Measurements from ENCODE around the gene MOV10.

Gene MOV10

DNA sequence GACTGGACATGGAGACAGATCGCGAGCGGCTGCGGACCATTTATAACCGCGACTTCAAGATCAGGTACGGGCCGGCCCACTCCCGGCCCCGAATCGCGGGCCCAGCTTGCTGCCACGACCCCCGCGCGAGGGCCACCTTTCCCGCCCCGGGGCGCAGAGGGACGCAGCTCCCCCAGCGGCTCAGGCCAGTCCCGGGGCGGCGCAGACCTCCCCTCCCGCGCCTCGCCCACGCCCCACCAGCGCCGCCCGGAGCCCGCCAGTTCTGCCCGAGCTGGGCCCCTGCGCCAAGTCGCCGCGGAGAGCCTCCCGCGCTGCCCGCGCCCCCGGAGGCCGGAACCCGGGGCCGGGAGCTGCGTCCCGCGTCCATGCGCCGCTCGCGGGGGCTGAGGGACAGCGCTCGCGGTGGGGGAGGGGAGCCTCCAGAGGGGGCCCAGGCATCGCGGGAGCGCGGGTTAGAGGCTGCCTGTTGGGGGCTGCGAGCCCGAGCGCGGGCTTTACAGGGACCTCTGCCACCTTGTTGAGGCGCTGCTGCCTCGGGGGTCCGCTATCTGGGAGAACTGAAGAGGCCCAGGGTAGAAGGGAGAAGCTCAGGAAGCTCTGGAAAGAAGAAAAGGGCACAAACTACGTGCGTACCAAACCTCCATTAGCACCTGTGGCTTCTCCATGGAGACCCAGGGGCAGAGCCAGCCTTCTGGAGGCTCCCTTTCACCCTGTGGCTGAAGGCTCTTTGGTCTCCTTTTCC lies 698 bp downstream of the MOV10 start:
- peak; percentile 17 for DNase-seq

GRCh38 chr1:112675728-112676381 lies 1.4 kb downstream of the MOV10 start:
- DNase-seq, result no peak

GRCh38 chr1:112676543-112676942 lies 2.1 kb downstream of the MOV10 start:
- DNase-seq, result no peak

DNA sequence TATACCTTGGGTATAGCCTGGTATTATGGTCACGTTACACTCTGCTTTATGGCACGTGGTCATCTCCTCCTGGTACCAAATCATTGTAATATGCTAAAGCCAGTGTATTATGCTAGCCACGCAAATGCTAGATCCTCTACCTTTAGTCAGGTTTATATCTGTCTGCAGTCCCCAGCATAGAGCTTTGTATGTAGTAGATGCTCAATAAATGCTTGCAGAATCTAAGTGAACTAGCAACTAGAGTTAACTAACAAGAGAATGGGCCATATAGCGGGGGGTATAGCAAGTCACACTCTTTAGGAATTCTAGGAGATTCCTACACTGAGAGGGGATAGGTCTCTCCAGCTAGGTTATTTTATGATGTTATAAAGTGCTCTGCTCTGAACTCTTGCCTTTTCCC lies 3.0 kb downstream of the MOV10 start:
- no peak for DNase-seq

DNA sequence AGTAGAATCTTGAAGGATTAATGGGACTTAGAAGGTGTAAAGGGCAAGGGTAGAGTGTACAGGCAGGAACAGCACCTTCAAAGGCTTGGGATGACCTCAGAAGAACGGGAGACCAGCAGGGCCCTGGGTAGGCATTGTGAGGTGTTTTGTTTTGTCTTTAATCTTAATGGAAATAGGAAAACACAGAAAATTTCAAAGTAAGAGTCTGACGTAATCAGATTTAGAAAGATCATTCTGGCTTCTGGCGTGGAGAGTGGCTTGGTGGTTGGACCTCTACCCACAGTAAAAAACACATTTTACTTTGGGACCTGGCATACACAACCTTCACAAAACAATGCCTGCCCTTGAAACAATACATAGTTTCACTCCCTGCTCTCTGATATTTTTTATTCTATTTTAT lies 4.1 kb downstream of the MOV10 start:
- DNase-seq, result no peak

- no peak for DNase-seq
These were observed 11.5 kb downstream of the MOV10 start for GRCh38 chr1:112685913-112686312.

GRCh38 chr1:112686417-112686816 lies 12.0 kb downstream of the MOV10 start:
- DNase-seq, result no peak

DNA sequence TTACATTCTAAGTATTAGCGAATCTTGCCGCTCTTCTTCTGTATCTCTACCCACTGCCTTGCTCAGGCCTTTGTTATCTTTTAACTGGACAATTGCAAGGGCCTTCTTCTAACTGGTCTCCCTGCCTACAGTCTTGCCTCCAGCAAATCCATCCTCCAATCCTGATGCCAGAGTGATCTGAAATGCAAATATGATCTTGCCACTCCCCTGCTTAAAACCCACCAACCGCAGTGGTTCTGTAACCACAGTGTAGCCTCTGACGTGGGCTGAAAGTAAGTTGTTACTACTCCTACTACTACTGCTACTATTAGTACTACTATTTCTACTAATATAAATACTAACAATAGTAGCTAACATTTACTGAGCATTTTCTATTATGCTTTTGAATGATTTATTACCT lies 12.4 kb downstream of the MOV10 start:
- no peak for DNase-seq

DNA sequence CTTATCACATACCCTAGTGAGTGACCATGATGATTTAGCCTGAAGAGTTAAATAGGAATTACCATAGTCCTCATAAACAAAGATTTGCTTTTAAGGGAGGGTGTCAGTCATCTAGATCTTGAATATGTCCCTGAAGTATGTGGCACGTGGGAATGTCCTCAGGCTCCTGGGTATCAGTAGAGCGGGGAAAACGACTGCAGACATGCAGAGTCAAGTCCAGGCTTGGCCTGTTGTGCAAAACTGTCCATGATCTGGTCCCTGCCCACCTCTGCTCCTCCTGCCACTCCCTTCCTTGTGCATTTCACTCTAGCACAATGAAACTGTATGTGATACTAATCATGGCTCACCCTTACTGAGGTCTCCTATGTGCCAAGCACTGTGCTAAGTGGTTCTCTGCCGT lies 12.9 kb downstream of the MOV10 start:
- DNase-seq, result no peak

GRCh38 chr1:112687785-112688496 lies 13.5 kb downstream of the MOV10 start:
- DNase-seq, result no peak

- no peak for DNase-seq
These were observed 14.3 kb downstream of the MOV10 start for GRCh38 chr1:112688781-112689193.

DNA sequence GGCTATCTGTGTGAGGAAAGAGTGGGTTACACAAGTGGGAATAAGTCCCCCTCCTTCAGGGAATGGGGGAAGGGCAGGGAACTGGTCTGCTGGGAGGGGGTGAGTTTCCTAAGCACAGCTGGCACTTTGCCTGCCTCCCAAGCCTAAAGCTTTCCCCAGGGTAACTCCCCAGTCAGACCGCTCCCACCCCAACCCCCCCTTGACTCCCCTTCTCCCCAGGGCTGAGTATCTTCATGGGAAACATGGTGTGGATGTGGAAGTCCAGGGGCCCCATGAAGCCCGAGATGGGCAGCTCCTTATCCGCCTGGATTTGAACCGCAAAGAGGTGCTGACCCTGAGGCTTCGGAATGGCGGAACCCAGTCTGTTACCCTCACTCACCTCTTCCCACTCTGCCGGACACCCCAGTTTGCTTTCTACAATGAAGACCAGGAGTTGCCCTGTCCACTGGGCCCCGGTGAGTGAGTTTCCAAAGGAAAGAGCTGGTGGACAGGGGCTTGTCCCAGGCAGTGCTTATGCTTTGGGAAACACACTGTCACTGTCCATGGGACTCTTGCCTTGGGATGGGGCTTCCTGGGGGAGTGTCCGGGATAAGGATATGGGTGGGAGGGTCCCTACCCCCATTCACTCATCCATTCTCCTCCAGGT lies 14.9 kb downstream of the MOV10 start:
- DNase-seq, result no peak

GRCh38 chr1:112689842-112690237 lies 15.4 kb downstream of the MOV10 start:
- DNase-seq, result no peak

DNA sequence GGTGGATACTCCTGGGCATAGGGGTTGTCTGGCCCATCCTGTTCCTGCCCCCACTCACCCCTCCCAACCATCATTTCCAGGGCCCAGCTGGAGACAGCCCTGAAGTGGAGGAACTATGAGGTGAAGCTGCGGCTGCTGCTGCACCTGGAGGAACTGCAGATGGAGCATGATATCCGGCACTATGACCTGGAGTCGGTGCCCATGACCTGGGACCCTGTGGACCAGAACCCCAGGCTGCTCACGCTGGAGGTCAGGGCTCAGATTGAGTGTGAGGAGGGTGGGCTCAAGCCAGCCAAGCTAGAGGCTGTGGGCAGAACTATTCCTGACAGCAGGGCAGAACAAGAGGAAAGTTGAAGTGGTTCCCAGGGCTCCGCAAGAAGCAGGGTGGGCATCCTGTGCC lies 18.2 kb downstream of the MOV10 start:
- no peak for DNase-seq

DNA sequence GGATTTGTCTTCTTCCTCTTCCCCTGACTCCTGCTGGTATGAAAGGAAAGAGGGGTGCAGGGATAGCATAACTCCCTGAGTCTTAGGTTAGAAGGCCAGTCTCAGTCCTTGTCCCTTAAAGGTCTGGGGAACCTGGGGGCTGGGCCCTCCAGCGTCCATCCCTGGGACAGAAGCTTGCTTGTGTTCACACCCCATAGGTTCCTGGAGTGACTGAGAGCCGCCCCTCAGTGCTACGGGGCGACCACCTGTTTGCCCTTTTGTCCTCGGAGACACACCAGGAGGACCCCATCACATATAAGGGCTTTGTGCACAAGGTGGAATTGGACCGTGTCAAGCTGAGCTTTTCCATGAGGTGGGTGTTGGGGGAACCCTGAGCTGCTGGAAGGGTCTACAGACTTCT lies 19.4 kb downstream of the MOV10 start:
- DNase-seq, result no peak

DNA sequence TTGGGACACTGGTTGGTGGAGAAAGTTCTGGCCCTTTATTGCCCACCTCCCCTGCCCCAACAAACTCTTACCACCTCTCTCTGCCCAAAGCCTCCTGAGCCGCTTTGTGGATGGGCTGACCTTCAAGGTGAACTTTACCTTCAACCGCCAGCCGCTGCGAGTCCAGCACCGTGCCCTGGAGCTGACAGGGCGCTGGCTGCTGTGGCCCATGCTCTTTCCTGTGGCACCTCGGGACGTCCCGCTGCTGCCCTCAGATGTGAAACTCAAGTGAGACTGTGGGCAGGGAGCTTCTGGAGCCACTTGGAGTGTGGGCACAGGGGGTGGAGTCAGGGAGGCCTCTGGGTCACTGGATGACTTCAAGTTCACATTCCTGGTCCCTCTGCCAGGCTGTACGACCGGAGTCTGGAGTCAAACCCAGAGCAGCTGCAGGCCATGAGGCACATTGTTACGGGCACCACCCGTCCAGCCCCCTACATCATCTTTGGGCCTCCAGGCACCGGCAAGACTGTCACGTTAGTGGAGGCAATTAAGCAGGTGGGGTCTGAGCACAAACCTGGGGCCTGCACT lies 20.0 kb downstream of the MOV10 start:
- no peak for DNase-seq

DNA sequence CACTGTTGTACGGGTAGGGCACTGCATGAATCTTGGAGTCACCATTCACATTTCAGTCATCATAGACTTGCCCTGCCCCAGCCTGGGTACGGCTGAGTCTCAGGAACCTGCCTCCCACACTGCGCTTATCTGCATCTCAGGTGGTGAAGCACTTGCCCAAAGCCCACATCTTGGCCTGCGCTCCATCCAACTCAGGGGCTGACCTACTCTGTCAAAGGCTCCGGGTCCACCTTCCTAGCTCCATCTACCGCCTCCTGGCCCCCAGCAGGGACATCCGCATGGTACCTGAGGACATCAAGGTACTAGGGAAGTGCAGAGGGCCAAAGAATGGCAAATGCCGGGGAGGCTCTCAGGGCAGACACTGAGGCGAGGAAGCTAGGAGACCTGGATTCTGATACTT lies 20.8 kb downstream of the MOV10 start:
- DNase-seq, result no peak

GRCh38 chr1:112696578-112697314 lies 22.3 kb downstream of the MOV10 start:
- DNase-seq, result no peak

DNA sequence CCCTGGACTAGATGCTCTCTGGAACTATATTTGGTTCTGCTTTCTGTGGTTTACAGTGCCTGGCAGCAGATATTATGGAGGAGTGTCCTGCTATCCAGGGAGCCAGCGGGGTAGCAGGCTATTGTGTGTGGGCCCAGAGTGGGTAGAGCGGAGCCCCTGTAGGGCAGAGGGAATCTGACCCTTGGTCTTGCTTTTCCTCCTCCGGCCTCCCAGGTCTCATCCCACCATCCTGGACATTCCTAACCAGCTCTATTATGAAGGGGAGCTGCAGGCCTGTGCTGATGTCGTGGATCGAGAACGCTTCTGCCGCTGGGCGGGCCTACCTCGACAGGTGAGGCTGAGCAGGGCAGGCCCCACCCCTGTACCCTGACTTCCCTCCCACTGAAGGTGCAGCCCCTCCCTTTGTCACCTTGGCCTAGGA lies 23.3 kb downstream of the MOV10 start:
- DNase-seq, result no peak

- DNase-seq, result no peak
These were observed 24.2 kb downstream of the MOV10 start for GRCh38 chr1:112698366-112699310.

DNA sequence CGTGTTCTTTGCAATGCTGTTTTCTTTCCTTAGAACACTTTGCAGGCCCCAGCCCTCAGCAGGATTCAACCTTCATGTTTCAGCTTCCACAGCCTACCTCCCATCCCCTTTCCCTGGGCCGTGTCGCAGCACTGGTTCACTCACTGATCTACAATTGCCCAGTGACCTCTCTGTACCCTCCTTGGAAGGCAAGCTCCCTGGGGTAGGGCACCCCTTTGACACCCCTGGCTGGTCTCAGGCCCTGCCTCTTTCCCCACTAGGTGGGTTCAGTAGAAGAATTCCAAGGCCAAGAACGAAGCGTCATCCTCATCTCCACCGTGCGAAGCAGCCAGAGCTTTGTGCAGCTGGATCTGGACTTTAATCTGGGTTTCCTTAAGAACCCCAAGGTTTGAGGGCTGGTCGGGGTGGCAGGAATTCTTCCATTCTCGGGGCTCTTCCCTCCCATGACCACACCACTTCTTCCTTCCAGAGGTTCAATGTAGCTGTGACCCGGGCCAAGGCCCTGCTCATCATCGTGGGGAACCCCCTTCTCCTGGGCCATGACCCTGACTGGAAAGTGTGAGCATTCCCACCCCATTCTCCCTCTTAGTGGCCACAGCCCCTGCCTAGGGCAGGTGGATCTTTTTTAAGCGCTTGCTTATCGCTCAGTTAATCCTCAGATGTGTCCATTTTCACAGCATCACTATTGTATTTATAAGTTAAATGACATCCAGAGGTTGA lies 25.1 kb downstream of the MOV10 start:
- no peak for DNase-seq
